HG02610 (cell line): ENCODE measurements around the gene OR1L6.
A peak's percentile ranks its signal among the peaks of the same experiment; 100 is the strongest.

Experiments
- ATAC-seq: cut with Tn5 transposase; IDR thresholded peaks from one replicate; pipeline ENCODE4 v1.9.1; 2021; ENCODE audit warnings: mild to moderate bottlenecking, moderate library complexity; ENCODE audit not compliant: unreplicated experiment

Gene OR1L6

GRCh38 chr9:122742003-122742402 lies at the start of gene OR1L6:
Gene OR1L6, plus strand, starts transcription at chr9:122742303. Its CDS starts 7,545 bp downstream, at chr9:122749848.
- no peak for ATAC-seq

- ATAC-seq, result no peak
Measured at GRCh38 chr9:122695696-122696095, 46.4 kb upstream of the OR1L6 start.

- no peak for ATAC-seq
Measured at GRCh38 chr9:122718038-122718437, 24.1 kb upstream of the OR1L6 start.

- ATAC-seq, result no peak
Measured at GRCh38 chr9:122719218-122719617, 22.9 kb upstream of the OR1L6 start.

GRCh38 chr9:122723690-122724089 lies 18.4 kb upstream of the OR1L6 start, which contains the start of gene OR1L4:
Gene OR1L4, plus strand, starts transcription at chr9:122723990. Its CDS starts 0 bp downstream, at chr9:122723990.
- no peak for ATAC-seq

- no peak for ATAC-seq
Measured at GRCh38 chr9:122754825-122755224, 12.7 kb downstream of the OR1L6 start.

- peak; percentile 22 for ATAC-seq
Measured at GRCh38 chr9:122767817-122768216, 25.7 kb downstream of the OR1L6 start.

- ATAC-seq, result no peak
Measured at GRCh38 chr9:122777052-122777451, 34.9 kb downstream of the OR1L6 start.

- ATAC-seq, result no peak
Measured at GRCh38 chr9:122777935-122778627, 36.0 kb downstream of the OR1L6 start.

- ATAC-seq, result no peak
Measured at GRCh38 chr9:122779181-122779580, 37.1 kb downstream of the OR1L6 start.

GRCh38 chr9:122780026-122780425 lies 37.9 kb downstream of the OR1L6 start:
- ATAC-seq, result no peak

- no peak for ATAC-seq
Measured at GRCh38 chr9:122781671-122782070, 39.6 kb downstream of the OR1L6 start.

- ATAC-seq, result no peak
Measured at GRCh38 chr9:122785269-122785668, 43.2 kb downstream of the OR1L6 start.

GRCh38 chr9:122786338-122786737 lies 44.2 kb downstream of the OR1L6 start:
- no peak for ATAC-seq

- ATAC-seq, result no peak
Measured at GRCh38 chr9:122788831-122789230, 46.7 kb downstream of the OR1L6 start, which contains the start of gene OR5C1. Gene OR5C1, plus strand, starts transcription at chr9:122788933. Its CDS starts 0 bp downstream, at chr9:122788933.

GRCh38 chr9:122789256-122790046 lies 47.3 kb downstream of the OR1L6 start:
- ATAC-seq, result no peak

GRCh38 chr9:122791872-122792669 lies 50.0 kb downstream of the OR1L6 start:
- peak; percentile 57 for ATAC-seq

- ATAC-seq, result no peak
Measured at GRCh38 chr9:122797316-122798063, 55.4 kb downstream of the OR1L6 start.
